ENCODE data around the gene ACOT11.

Gene ACOT11

DNA sequence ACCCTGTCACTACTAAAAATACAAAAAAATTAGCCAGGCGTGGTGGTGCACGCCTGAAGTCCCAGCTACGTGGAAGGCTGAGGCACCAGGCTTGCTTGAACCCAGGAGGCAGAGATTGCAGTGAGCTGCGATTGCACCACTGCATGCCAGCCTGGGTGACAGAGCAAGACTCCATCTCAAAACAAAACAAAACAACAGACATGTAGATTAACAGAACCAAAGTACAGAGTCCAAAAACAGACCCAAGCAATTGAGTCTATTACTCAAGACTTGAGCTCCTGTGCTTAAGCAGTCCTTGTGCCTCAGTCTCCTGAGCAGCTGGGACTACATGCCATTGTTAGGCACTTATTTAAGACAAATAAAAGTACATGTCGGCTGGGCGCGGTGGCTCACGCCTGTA, 9.5 kb upstream of the ACOT11 start:
- peaks cover 10% of the 10 kb centered on the region for H3K27me3 ChIP-seq (ENCODE audit: control insufficient read depth, insufficient read depth, low read length)

DNA sequence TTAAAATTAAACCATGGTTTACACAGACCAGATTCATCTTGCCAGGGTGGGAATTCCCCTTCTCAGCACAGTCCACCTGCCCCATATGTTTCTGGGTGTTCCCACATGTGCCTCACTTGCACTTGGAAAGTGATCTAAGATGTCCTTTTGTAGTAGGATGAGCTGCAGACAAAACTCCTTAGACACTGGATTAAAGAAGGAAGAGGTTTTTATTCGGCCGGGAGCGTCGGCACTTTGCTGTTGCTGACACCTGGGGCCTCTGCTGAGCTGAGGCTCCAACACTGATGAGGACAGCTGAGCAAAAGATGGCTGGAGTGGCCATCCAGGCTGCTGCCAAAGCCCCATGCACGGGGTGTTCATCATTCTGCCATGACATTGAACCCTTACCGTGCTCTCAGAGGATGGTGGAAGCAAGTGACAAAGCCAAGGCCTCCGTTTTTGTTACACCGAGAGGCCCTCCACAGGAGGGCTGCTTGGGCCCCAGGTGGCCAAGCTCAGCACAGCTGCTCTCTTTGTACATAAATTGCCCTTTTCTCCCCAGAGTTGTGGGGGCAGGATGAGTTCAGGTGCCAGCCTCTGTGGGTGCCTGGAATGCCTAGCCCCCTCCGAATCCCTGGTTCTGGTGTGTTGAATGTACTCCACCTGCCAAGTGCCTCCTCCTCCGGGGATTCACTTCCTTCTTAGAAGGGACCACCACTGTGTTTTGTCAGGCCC, 7.3 kb upstream of the ACOT11 start:
- H3K9ac ChIP-seq (ENCODE audit: low read depth, low read length): no peak overlapping the region
- H3K4me3 ChIP-seq (ENCODE audit: low read length): no peak overlapping the region
- peaks cover 10% of the 10 kb centered on the region for H3K27me3 ChIP-seq (ENCODE audit: control insufficient read depth, insufficient read depth, low read length)
- no peaks in the 10 kb centered on the region for H3K9me3 ChIP-seq (replicated peaks; ENCODE audit: low read length)
- H3K4me2 ChIP-seq (ENCODE audit: low read length): no peak overlapping the region
- peaks cover 32% of the 10 kb centered on the region for H3K4me1 ChIP-seq (ENCODE audit: control insufficient read depth, insufficient read depth, low read length)
- no peaks in the 10 kb centered on the region for H3K36me3 ChIP-seq (ENCODE audit: insufficient read depth, low read length)

More for the DNA sequence above, 9.5 kb upstream of the ACOT11 start:
- Histone ChIP-seq H3K4me2 (ENCODE audit: low read length) (no peak overlapping the region), H3K4me1 (ENCODE audit: control insufficient read depth, insufficient read depth, low read length) (peaks cover 21% of the 10 kb centered on the region), H3K4me3 (ENCODE audit: low read length) (no peak overlapping the region), H3K9me3 (replicated peaks; ENCODE audit: low read length) (no peaks in the 10 kb centered on the region), H3K9ac (ENCODE audit: low read depth, low read length) (no peak overlapping the region), H3K36me3 (ENCODE audit: insufficient read depth, low read length) (no peaks in the 10 kb centered on the region)

DNA sequence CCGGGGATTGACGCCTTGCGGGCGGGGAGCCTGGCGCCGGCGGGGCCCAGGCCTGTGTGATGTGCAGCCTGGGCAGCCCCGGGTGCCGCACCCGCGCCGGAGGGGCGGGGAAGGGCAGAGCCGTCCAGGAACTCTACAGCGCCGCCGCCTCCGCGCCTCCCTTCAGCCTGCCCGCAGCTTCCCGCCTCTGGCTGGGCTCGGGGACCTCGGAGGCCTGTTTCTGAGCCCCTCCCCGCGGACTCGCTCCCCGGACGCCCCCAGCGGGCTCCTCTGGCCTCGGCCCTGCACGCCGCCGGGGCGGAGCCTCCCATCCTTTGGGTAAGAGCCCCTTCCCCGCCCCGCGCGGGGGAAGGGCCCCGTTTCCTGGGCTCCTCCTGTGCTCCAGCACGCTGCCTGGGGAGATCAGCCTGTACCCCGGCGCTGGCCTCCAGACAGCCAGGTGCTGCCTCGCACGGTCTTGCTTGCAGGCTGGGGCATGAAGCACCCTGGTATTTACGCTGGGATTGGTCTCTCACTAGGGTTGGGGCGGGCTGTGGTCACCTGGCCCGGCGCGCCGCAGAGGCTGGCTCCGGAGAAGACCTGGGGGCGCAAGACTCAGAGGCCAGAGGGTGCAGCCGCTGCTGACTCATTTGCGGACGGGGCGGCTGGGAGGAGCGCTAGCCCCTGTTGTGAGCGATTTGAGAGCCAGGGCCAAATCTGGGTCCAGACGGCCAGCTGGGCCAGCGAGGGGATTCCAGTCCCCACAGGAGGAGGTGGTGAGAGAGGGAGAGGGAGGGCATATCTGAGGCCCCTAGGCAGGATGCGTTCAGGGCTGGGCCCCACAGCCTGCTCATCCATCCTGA, 5.7 kb upstream of the ACOT11 start:
- H3K4me2 ChIP-seq (ENCODE audit: low read length): peak overlapping the region; percentile 88
- H3K4me3 ChIP-seq (ENCODE audit: low read length): peak overlapping the region; percentile 71
- peaks cover 4% of the 10 kb centered on the region for H3K27me3 ChIP-seq (ENCODE audit: control insufficient read depth, insufficient read depth, low read length)
- peaks cover 39% of the 10 kb centered on the region for H3K4me1 ChIP-seq (ENCODE audit: control insufficient read depth, insufficient read depth, low read length)
- no peaks in the 10 kb centered on the region for H3K9me3 ChIP-seq (replicated peaks; ENCODE audit: low read length)
- no peaks in the 10 kb centered on the region for H3K36me3 ChIP-seq (ENCODE audit: insufficient read depth, low read length)
- H3K9ac ChIP-seq (ENCODE audit: low read depth, low read length): peak overlapping the region; percentile 67

GRCh38 chr1:54542962-54543539, 5.0 kb upstream of the ACOT11 start:
- H3K4me3 ChIP-seq (ENCODE audit: low read length): peak overlapping the region; percentile 71
- no peaks in the 10 kb centered on the region for H3K36me3 ChIP-seq (ENCODE audit: insufficient read depth, low read length)
- H3K27me3 ChIP-seq (ENCODE audit: control insufficient read depth, insufficient read depth, low read length): no peaks in the 10 kb centered on the region
- H3K4me1 ChIP-seq (ENCODE audit: control insufficient read depth, insufficient read depth, low read length): peaks cover 46% of the 10 kb centered on the region
- H3K9me3 ChIP-seq (replicated peaks; ENCODE audit: low read length): no peaks in the 10 kb centered on the region
- peak overlapping the region; percentile 88 for H3K4me2 ChIP-seq (ENCODE audit: low read length)
- peak overlapping the region; percentile 67 for H3K9ac ChIP-seq (ENCODE audit: low read depth, low read length)

- peak overlapping the region; percentile 88 for H3K4me2 ChIP-seq (ENCODE audit: low read length)
- H3K4me3 ChIP-seq (ENCODE audit: low read length): no peak overlapping the region
- peaks cover 54% of the 10 kb centered on the region for H3K4me1 ChIP-seq (ENCODE audit: control insufficient read depth, insufficient read depth, low read length)
- no peaks in the 10 kb centered on the region for H3K36me3 ChIP-seq (ENCODE audit: insufficient read depth, low read length)
- H3K27me3 ChIP-seq (ENCODE audit: control insufficient read depth, insufficient read depth, low read length): peaks cover 3% of the 10 kb centered on the region
- H3K9ac ChIP-seq (ENCODE audit: low read depth, low read length): peak overlapping the region; percentile 16
- H3K9me3 ChIP-seq (replicated peaks; ENCODE audit: low read length): no peaks in the 10 kb centered on the region
Observed at GRCh38 chr1:54543729-54544496, 4.1 kb upstream of the ACOT11 start.

GRCh38 chr1:54545916-54546635, 2.0 kb upstream of the ACOT11 start:
- Histone ChIP-seq H3K4me2 (ENCODE audit: low read length) (no peak overlapping the region), H3K27me3 (ENCODE audit: control insufficient read depth, insufficient read depth, low read length) (peaks cover 11% of the 10 kb centered on the region), H3K36me3 (ENCODE audit: insufficient read depth, low read length) (no peaks in the 10 kb centered on the region), H3K4me1 (ENCODE audit: control insufficient read depth, insufficient read depth, low read length) (peaks cover 64% of the 10 kb centered on the region), H3K9me3 (replicated peaks; ENCODE audit: low read length) (no peaks in the 10 kb centered on the region), H3K9ac (ENCODE audit: low read depth, low read length) (no peak overlapping the region), H3K4me3 (ENCODE audit: low read length) (no peak overlapping the region)

- Histone ChIP-seq H3K4me2 (ENCODE audit: low read length) (no peak overlapping the region), H3K4me1 (ENCODE audit: control insufficient read depth, insufficient read depth, low read length) (peaks cover 60% of the 10 kb centered on the region), H3K9ac (ENCODE audit: low read depth, low read length) (no peak overlapping the region), H3K36me3 (ENCODE audit: insufficient read depth, low read length) (no peaks in the 10 kb centered on the region), H3K27me3 (ENCODE audit: control insufficient read depth, insufficient read depth, low read length) (peaks cover 11% of the 10 kb centered on the region), H3K9me3 (replicated peaks; ENCODE audit: low read length) (no peaks in the 10 kb centered on the region), H3K4me3 (ENCODE audit: low read length) (no peak overlapping the region)
Observed at GRCh38 chr1:54546651-54547401, 1.2 kb upstream of the ACOT11 start.

DNA sequence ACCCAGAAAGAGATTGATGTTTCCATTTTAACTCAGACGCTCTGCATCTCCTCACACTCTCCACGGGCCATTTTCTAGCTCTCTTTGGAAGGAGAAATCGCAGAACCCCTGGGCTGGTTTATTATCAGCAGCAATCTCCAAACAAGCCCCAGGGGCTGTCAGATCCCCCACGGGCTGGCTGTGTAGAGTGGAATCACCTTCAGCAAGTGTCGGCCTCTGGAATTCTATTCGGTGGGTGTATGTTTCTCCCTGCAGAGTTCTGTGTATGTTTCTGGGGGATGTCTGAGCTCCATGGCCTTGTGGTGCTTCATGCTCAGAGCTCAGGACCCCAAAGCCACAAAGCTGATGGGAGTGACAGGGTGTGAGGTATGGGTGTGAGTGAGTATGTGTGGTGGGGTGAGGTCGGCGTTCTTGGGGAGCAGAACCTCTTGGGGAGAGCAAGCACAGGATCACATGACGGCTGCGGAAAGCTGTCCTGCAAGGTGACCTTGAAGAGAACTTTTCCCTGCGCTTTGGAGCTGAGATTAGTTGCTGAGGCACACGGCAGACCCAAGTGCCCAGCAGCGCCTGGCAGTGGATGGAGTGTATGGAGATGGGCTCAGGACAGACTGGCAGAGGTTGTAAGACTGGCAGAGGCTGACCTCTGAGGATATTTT, 489 bp downstream of the ACOT11 start:
- H3K4me2 ChIP-seq (ENCODE audit: low read length): peak overlapping the region; percentile 58
- peaks cover 43% of the 10 kb centered on the region for H3K4me1 ChIP-seq (ENCODE audit: control insufficient read depth, insufficient read depth, low read length)
- peaks cover 11% of the 10 kb centered on the region for H3K27me3 ChIP-seq (ENCODE audit: control insufficient read depth, insufficient read depth, low read length)
- peak overlapping the region; percentile 59 for H3K4me3 ChIP-seq (ENCODE audit: low read length)
- no peaks in the 10 kb centered on the region for H3K9me3 ChIP-seq (replicated peaks; ENCODE audit: low read length)
- no peaks in the 10 kb centered on the region for H3K36me3 ChIP-seq (ENCODE audit: insufficient read depth, low read length)
- H3K9ac ChIP-seq (ENCODE audit: low read depth, low read length): peak overlapping the region; percentile 67

- Histone ChIP-seq H3K4me3 (ENCODE audit: low read length) (peak overlapping the region; percentile 59), H3K27me3 (ENCODE audit: control insufficient read depth, insufficient read depth, low read length) (peaks cover 11% of the 10 kb centered on the region), H3K9ac (ENCODE audit: low read depth, low read length) (peak overlapping the region; percentile 37), H3K9me3 (replicated peaks; ENCODE audit: low read length) (no peaks in the 10 kb centered on the region), H3K4me2 (ENCODE audit: low read length) (peak overlapping the region; percentile 58), H3K36me3 (ENCODE audit: insufficient read depth, low read length) (no peaks in the 10 kb centered on the region), H3K4me1 (ENCODE audit: control insufficient read depth, insufficient read depth, low read length) (peaks cover 35% of the 10 kb centered on the region)
Observed at GRCh38 chr1:54549181-54549924, 1.3 kb downstream of the ACOT11 start.
